Measurements from ENCODE around the gene HYI.

The HYI gene

DNA sequence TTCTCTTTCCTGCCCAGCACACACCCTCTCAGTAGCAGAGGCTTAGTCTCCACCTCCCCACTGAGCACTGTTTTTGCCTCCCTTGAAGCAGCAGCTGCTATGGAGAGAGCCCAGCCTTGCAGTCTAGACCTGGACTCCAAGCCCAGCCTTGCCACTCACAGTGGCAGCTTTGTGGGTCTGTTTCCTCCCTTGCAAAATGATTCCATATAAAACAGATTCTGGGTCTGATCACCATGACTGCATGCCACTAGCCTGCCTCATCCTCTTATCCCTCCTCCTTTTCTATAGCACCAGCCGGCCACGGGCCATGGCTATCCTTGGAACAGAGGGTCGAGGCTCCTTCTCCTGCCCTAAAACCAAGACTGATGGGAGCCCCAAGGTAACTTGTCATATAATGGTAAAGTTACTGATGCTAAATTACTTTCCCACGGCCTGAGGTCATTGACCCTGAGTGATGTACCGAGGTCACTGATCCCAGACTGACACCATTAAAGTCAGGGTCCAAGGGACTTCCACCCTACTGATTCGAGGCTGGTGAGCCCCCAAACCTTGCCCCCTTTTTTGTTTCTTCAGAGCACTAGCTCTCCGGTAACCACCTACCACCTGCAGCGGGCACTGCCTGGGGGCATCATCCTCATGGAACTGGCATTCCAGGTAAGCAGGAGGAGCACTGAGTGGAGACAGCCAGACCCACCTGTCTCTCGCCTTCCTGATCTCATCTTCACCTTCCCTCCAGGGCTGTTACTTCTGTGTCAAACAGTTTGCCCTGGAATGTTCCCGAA lies 7.9 kb downstream of the HYI start:
- H3K18ac ChIP-seq (ENCODE audit: low read length), result no peak overlapping the region
- no peak overlapping the region for H2BK120ac ChIP-seq (ENCODE audit: low read depth, low read length)
- H3K36me3 ChIP-seq (ENCODE audit: control insufficient read depth, insufficient read depth, low read length), result peaks cover 9% of the 10 kb centered on the region
- no CpG with 5 or more reads among the region's 10 CpGs for WGBS (ENCODE audit: extremely low coverage, insufficient coverage, low lambda C conversion rate)
- H3K56ac ChIP-seq (ENCODE audit: low read length), result no peak overlapping the region
- H3K27me3 ChIP-seq (ENCODE audit: insufficient read depth, low read length, poor library complexity), result no peaks in the 10 kb centered on the region
- no peak overlapping the region for H4K8ac ChIP-seq (ENCODE audit: low read depth, low read length)
- no peak overlapping the region for H3K9ac ChIP-seq (ENCODE audit: low read length)
- no peaks in the 10 kb centered on the region for H3K79me2 ChIP-seq (ENCODE audit: control insufficient read depth, insufficient read depth, low read length)
- H3K4me2 ChIP-seq (ENCODE audit: low read length), result no peak overlapping the region
- no peak overlapping the region for H3K23ac ChIP-seq (ENCODE audit: low read length)
- H3K4ac ChIP-seq (ENCODE audit: low read depth, low read length), result no peak overlapping the region
- H3K4me1 ChIP-seq (ENCODE audit: control insufficient read depth, low read depth, low read length), result no peaks in the 10 kb centered on the region
- H3K27ac ChIP-seq (ENCODE audit: low read depth, low read length), result no peak overlapping the region
- DNase-seq, result peak; percentile 14
- H2AK5ac ChIP-seq (ENCODE audit: low read length), result no peak overlapping the region
- no peak overlapping the region for H2BK5ac ChIP-seq (ENCODE audit: low read length)
- no peaks in the 10 kb centered on the region for H3K79me1 ChIP-seq (ENCODE audit: low read length)
- H2BK15ac ChIP-seq (replicated peaks; ENCODE audit: low read depth), result no peak overlapping the region
- H3K4me3 ChIP-seq (ENCODE audit: low read length), result no peak overlapping the region
- no peak overlapping the region for H4K5ac ChIP-seq (ENCODE audit: low read length)

- no peak overlapping the region for H3K4ac ChIP-seq (ENCODE audit: low read depth, low read length)
- no peak overlapping the region for H2BK15ac ChIP-seq (replicated peaks; ENCODE audit: low read depth)
- no peak overlapping the region for H2AK5ac ChIP-seq (ENCODE audit: low read length)
- H3K79me2 ChIP-seq (ENCODE audit: control insufficient read depth, insufficient read depth, low read length), result no peaks in the 10 kb centered on the region
- no peak overlapping the region for H3K18ac ChIP-seq (ENCODE audit: low read length)
- H4K5ac ChIP-seq (ENCODE audit: low read length), result no peak overlapping the region
- no peak overlapping the region for H3K27ac ChIP-seq (ENCODE audit: low read depth, low read length)
- H2BK5ac ChIP-seq (ENCODE audit: low read length), result no peak overlapping the region
- no peak overlapping the region for H4K8ac ChIP-seq (ENCODE audit: low read depth, low read length)
- no peak overlapping the region for H3K4me2 ChIP-seq (ENCODE audit: low read length)
- peaks cover 6% of the 10 kb centered on the region for H3K36me3 ChIP-seq (ENCODE audit: control insufficient read depth, insufficient read depth, low read length)
- no peak overlapping the region for H2BK120ac ChIP-seq (ENCODE audit: low read depth, low read length)
- H3K4me3 ChIP-seq (ENCODE audit: low read length), result no peak overlapping the region
- no peaks in the 10 kb centered on the region for H3K4me1 ChIP-seq (ENCODE audit: control insufficient read depth, low read depth, low read length)
- no peak overlapping the region for H3K56ac ChIP-seq (ENCODE audit: low read length)
- no peaks in the 10 kb centered on the region for H3K79me1 ChIP-seq (ENCODE audit: low read length)
- DNase-seq, result peak; percentile 36
- H3K27me3 ChIP-seq (ENCODE audit: insufficient read depth, low read length, poor library complexity), result no peaks in the 10 kb centered on the region
- no peak overlapping the region for H3K9ac ChIP-seq (ENCODE audit: low read length)
- no CpG with 5 or more reads among the region's 1 CpG for WGBS (ENCODE audit: extremely low coverage, insufficient coverage, low lambda C conversion rate)
- no peak overlapping the region for H3K23ac ChIP-seq (ENCODE audit: low read length)
Observed at GRCh38 chr1:43444836-43445235, 8.9 kb downstream of the HYI start.

DNA sequence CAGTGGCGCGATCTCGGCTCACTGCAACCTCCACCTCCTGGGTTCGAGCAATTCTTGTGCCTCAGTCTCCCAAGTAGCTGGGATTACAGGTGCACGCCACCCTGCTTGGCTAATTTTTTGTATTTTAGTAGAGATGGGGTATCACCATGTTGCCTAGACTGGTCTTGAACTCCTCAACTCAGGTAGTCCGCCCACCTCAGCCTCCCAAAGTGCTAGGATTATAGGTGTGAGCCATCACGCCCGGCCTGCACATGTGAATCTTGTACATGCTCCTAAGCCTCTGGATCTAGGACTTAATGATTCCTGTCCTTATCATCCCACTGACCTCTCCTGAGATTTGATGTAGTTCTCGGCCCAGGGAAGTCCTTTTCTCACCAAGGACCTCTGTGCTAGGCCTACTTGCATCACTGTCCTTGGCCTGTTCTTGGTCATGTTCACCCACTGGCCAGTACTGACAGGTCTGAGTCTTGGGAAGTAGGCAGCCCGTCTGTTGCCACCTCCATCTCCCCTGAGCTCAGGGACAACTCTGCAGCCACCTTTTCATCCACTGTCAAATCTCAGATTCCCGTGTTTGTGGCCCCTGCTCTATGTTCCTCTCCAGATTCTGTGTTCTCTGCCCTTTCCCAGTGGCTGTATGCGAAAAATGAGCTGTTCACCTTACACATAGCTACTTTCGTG lies 9.4 kb downstream of the HYI start:
- Histone ChIP-seq H3K18ac (ENCODE audit: low read length) (no peak overlapping the region), H3K4ac (ENCODE audit: low read depth, low read length) (no peak overlapping the region), H3K79me1 (ENCODE audit: low read length) (no peaks in the 10 kb centered on the region), H3K9ac (ENCODE audit: low read length) (no peak overlapping the region), H3K4me3 (ENCODE audit: low read length) (no peak overlapping the region), H4K5ac (ENCODE audit: low read length) (no peak overlapping the region), H3K79me2 (ENCODE audit: control insufficient read depth, insufficient read depth, low read length) (no peaks in the 10 kb centered on the region), H3K27ac (ENCODE audit: low read depth, low read length) (no peak overlapping the region), H3K27me3 (ENCODE audit: insufficient read depth, low read length, poor library complexity) (no peaks in the 10 kb centered on the region), H3K4me2 (ENCODE audit: low read length) (no peak overlapping the region), H2AK5ac (ENCODE audit: low read length) (no peak overlapping the region), H3K56ac (ENCODE audit: low read length) (no peak overlapping the region), H2BK120ac (ENCODE audit: low read depth, low read length) (no peak overlapping the region), H4K8ac (ENCODE audit: low read depth, low read length) (no peak overlapping the region), H2BK5ac (ENCODE audit: low read length) (no peak overlapping the region), H3K4me1 (ENCODE audit: control insufficient read depth, low read depth, low read length) (no peaks in the 10 kb centered on the region), H3K23ac (ENCODE audit: low read length) (no peak overlapping the region), H2BK15ac (replicated peaks; ENCODE audit: low read depth) (no peak overlapping the region), H3K36me3 (ENCODE audit: control insufficient read depth, insufficient read depth, low read length) (peaks cover 6% of the 10 kb centered on the region)
- DNase-seq, result no peak
- WGBS (ENCODE audit: extremely low coverage, insufficient coverage, low lambda C conversion rate), result no CpG with 5 or more reads among the region's 13 CpGs

DNA sequence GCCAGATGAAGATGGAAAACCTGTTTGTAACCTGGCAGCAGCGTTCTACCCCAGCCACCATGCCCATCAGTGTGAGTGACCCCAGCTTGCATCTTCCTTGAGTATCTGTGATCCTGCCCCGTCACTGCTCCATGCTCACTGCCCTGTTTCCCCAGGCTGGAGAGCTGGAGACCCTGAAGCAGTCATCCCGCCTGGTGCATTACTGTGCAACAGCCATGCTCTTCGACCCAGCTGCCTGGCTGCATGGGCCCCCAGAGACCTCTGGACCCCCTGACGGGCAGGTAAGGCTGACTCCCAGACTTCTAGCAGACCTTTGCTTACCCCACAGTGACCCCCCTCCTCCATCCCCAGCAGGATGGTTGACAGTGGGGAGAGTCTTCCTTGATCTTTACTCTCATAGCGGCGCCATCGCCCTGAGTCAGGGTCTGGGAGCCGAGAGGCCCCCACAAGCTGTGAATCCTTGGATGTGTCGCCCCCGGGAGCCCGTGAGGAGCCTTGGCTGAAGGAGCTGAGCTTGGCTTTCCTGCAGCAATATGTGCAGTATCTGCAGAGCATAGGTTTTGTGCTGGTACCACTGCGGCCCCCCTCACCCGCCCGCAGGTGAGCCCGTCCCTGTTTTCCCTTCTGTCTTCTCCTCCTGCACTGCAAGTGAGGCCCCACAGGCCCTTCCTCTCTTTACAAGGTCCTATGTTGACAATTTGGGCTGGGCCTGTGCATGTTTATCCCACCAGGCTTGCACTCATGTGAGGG lies 10.4 kb downstream of the HYI start:
- H4K5ac ChIP-seq (ENCODE audit: low read length), result no peak overlapping the region
- peaks cover 6% of the 10 kb centered on the region for H3K36me3 ChIP-seq (ENCODE audit: control insufficient read depth, insufficient read depth, low read length)

DNA sequence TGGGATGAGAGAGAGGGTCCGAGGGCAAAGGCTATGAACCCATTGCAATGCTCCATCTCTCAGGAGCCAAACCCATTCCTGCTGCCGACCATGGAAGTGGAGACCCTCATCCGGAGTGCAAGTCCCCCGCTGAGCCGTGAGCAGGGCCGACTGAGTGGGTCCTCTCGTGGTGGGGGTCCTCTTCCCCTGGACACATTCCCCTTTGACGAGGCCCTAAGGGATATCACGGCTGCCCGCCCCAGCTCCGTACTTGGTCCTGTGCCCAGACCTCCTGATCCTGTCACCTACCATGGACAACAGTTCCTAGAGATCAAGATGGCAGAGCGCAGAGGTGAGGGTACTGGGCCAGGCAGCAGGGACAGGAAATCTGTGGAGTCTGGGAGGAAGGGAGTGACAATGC lies 11.0 kb downstream of the HYI start:
- no peak for DNase-seq
- H3K79me2 ChIP-seq (ENCODE audit: control insufficient read depth, insufficient read depth, low read length), result no peaks in the 10 kb centered on the region
- H3K23ac ChIP-seq (ENCODE audit: low read length), result no peak overlapping the region
- no peak overlapping the region for H4K8ac ChIP-seq (ENCODE audit: low read depth, low read length)
- peaks cover 5% of the 10 kb centered on the region for H3K36me3 ChIP-seq (ENCODE audit: control insufficient read depth, insufficient read depth, low read length)
- H3K4me3 ChIP-seq (ENCODE audit: low read length), result no peak overlapping the region
- no peak overlapping the region for H3K27ac ChIP-seq (ENCODE audit: low read depth, low read length)
- H2AK5ac ChIP-seq (ENCODE audit: low read length), result no peak overlapping the region
- H2BK120ac ChIP-seq (ENCODE audit: low read depth, low read length), result no peak overlapping the region
- no peaks in the 10 kb centered on the region for H3K4me1 ChIP-seq (ENCODE audit: control insufficient read depth, low read depth, low read length)
- H3K56ac ChIP-seq (ENCODE audit: low read length), result no peak overlapping the region
- H2BK5ac ChIP-seq (ENCODE audit: low read length), result no peak overlapping the region
- H3K27me3 ChIP-seq (ENCODE audit: insufficient read depth, low read length, poor library complexity), result no peaks in the 10 kb centered on the region
- no peak overlapping the region for H3K4ac ChIP-seq (ENCODE audit: low read depth, low read length)
- no peak overlapping the region for H3K9ac ChIP-seq (ENCODE audit: low read length)
- H4K5ac ChIP-seq (ENCODE audit: low read length), result no peak overlapping the region
- WGBS (ENCODE audit: extremely low coverage, insufficient coverage, low lambda C conversion rate), result no CpG with 5 or more reads among the region's 12 CpGs
- H2BK15ac ChIP-seq (replicated peaks; ENCODE audit: low read depth), result no peak overlapping the region
- no peaks in the 10 kb centered on the region for H3K79me1 ChIP-seq (ENCODE audit: low read length)
- H3K4me2 ChIP-seq (ENCODE audit: low read length), result no peak overlapping the region
- no peak overlapping the region for H3K18ac ChIP-seq (ENCODE audit: low read length)

More for the DNA sequence above, 10.4 kb downstream of the HYI start:
- Histone ChIP-seq H3K4me3 (ENCODE audit: low read length) (no peak overlapping the region), H2BK120ac (ENCODE audit: low read depth, low read length) (no peak overlapping the region), H4K8ac (ENCODE audit: low read depth, low read length) (no peak overlapping the region), H3K4ac (ENCODE audit: low read depth, low read length) (no peak overlapping the region), H3K56ac (ENCODE audit: low read length) (no peak overlapping the region), H3K18ac (ENCODE audit: low read length) (no peak overlapping the region), H3K27me3 (ENCODE audit: insufficient read depth, low read length, poor library complexity) (no peaks in the 10 kb centered on the region), H3K27ac (ENCODE audit: low read depth, low read length) (no peak overlapping the region), H3K4me1 (ENCODE audit: control insufficient read depth, low read depth, low read length) (no peaks in the 10 kb centered on the region), H3K79me2 (ENCODE audit: control insufficient read depth, insufficient read depth, low read length) (no peaks in the 10 kb centered on the region), H2AK5ac (ENCODE audit: low read length) (no peak overlapping the region), H3K23ac (ENCODE audit: low read length) (no peak overlapping the region), H2BK15ac (replicated peaks; ENCODE audit: low read depth) (no peak overlapping the region), H3K4me2 (ENCODE audit: low read length) (no peak overlapping the region), H3K79me1 (ENCODE audit: low read length) (no peaks in the 10 kb centered on the region), H3K9ac (ENCODE audit: low read length) (no peak overlapping the region), H2BK5ac (ENCODE audit: low read length) (no peak overlapping the region)
- DNase-seq, result no peak
- no CpG with 5 or more reads among the region's 16 CpGs for WGBS (ENCODE audit: extremely low coverage, insufficient coverage, low lambda C conversion rate)
